OCI-LY1 (cell line): ENCODE measurements around the gene B3GALT6.

Experiments used
- CTCF ChIP-seq: fragments of 200-600 bp; sonication (generic), shearing (Covaris generic); IDR thresholded peaks from 2 replicates; pipeline ENCODE4 v1.5.1; 2017; ENCODE audit warnings: mild to moderate bottlenecking, antibody characterized with exemption, low read length, moderate library complexity, mixed read lengths
- EZH2 ChIP-seq: fragments of 200-600 bp; sonication (generic), shearing (Covaris generic); IDR thresholded peaks from 2 replicates; pipeline ENCODE4 v1.8.0; 2017; ENCODE audit warnings: borderline replicate concordance, mixed run types, mild to moderate bottlenecking, antibody characterized with exemption, low read length, moderate library complexity, mixed read lengths

- no peak for TF ChIP-seq CTCF
- TF ChIP-seq EZH2 = no peak
Observed at GRCh38 chr1:1243266-1243660, 11.2 kb downstream of the B3GALT6 start.
